ENCODE results near the gene ACAD10. TPM values are rescaled to one million over a fixed set of nuclear protein-coding genes. Genes with fewer than 3 reads are reported as not detected.
"Not testable (repeated sequence)": the region's sequence is repeated elsewhere in the genome, so short reads cannot be mapped to it uniquely, and the experiment has no call there.

ACAD10 gene
- total RNA-seq, 2 donors from 2014 or later, result 11.6 to 19.1 TPM

DNA sequence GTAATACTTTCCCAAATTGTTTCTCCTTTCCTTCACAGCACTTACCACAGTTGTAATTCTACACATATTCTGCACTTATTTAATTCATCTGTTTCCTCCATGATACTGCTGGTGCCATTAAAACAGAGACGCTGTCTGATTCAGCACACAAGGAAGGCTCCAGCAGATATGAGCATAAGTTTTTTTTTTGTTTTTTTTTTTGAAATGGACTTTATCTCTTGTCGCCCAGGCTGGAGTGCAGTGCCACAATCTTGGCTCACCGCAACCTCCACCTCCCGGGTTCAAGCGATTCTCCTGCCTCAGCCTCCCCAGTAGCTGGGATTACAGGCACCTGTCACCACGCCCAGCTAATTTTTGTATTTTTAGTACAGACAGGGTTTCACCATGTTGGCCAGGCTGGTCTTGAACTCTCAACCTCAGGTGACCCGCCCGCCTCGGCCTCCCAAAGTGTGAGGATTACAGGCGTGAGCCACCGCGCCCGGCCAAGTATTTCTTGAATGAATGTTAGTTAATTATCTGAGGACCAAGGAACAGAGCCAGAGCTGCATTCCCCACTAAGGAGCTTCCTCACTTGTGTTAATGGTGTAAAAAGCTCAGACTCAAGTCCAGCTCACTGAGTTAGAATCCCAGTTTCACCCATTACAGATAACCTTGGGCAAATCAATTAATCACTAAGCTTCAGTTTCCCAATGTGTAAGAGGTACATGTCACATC, 1.2 kb upstream of the ACAD10 start:
- intact Hi-C loops (cut with DNase I); DNase-seq (ENCODE audit: low spot score): not testable (repeated sequence)

DNA sequence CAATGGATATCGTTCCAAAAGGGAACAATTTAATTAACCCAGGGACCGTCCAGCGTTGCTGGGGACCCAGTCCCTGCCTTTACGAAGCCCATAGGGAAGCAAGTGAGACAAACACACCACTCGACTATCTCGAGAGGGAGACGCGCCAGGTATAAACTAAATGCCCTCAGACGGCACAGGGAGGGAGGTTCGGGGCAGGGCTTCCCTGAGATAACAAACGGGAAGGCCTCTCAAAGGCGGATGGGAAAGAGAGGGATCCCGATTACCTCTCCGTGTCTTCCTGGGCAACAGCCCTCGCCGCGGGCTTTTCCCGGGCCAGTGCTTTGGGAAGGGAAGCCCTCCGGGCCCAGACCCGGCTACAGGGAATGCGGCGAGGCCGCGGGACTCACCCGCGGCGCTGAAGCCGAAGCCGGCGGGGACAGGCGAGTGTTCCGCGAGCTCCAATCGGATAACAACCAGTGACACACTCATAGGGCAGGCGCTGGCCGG, 487 bp upstream of the ACAD10 start:
- DNase-seq (ENCODE audit: low spot score), result no peak
- intact Hi-C loops (cut with DNase I), result no loop called here

DNA sequence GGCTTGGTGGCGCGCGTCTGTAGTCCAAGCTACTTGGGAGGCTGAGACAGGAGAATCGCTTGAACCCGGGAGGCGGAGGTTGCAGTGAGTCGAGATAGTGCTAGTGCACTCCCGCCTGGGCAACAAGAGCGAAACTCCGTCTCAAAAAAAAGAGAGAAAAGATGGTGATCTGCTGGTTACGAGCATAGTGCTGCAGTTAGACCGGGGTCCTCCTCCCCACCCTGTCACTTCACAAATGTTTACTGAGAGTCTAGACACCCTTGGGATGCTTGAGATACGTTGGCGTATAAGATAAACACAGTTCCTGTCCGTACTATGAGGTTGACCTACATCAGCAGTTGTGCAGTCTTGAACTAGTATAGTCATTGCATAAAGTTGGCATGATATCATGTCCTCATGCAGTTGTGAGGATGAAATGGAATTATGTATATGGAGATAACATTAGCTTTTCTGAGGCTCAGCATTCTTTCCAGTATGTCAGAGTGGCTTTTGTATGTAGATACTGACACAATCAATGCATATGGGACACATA, 787 bp downstream of the ACAD10 start:
- intact Hi-C loops (cut with DNase I), result no loop called here
- no peak for DNase-seq (ENCODE audit: low spot score)

DNA sequence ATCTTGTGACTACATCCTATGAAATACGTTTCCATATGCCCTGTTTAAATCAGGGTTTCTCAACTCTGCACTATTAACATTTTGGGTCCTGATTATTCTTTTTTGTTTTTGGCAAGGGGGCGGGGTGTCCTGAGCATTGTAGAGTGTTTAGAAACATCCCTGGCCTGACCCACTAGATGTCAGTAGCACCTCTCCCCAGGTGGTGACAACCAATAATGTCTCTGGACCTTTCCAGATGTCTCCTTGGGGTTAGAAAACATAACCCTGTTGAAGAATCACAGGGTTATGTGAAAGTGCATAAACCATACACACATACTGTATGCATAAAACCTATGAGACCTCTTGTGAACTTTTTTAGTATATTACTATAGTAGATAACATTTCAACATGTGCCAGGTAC, 1.4 kb downstream of the ACAD10 start:
- intact Hi-C loops (cut with DNase I), result no loop called here
- no peak for DNase-seq (ENCODE audit: low spot score)

DNA sequence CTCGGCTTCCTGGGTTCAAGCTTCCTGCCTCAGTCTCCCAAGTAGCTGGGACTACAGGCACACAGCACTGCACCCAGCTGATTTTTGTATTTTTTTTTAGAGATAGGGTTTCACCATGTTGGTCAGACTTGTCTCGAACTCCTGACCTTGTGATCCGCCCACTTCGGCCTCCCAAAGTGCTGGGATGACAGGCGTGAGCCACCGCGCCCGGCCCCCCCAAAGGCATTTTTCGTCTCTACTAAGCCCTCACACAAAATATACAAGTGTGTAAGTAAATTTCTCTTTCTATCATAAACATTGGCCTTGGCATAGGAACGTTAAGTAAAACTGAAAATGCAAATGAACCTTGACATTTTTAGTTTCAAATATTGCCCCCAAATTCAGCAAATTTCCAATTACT, 2.1 kb downstream of the ACAD10 start:
- DNase-seq (ENCODE audit: low spot score), result no peak
- intact Hi-C loops (cut with DNase I), result no loop called here

DNA sequence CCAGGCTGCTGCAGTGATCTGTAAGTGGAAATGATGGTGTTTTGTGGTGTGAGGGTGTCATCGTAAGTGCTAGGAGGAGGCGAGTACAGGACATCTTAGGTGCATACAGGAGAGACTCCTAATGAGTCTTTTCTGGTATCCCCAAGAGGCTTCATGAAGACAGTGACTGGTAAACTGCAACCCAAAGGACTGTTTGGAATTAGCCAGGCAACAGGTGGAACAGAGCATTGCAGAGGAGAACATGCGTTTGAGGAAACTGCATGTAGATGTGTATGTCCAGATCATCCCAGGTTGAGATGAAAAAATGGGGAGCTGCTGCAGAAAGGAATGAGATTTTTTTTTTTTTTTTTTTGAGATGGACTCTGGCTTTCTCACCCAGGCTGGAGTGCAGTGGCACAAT, 5.4 kb downstream of the ACAD10 start:
- intact Hi-C loops (cut with DNase I), result no loop called here
- DNase-seq (ENCODE audit: low spot score), result no peak

DNA sequence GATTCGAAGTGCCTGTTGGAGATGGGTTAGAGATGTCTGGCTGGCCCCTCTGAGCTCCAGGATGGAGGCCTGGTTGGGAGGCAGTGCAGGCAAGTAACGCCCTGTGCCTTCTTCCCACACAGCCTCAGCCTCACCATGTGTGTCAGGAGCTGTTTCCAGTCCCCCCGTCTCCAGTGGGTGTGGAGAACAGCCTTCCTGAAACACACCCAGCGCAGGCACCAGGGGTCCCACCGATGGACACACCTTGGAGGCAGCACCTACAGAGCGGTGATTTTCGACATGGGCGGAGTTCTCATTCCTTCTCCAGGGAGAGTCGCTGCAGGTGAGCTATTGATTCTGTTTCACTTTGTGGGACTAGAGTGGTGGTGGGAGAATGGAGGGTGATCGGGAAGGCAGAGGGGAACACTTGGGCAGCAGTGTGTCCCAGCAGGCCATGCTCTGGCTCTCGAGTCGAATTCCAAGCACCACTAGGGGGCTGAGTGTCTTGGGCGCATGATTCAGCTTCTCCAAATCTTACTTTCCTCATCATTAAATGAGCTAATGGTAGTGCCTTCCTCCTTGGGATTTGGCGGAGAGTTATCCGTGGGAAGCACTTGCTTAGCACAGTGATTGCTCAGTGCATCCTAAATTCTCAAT, 6.8 kb downstream of the ACAD10 start:
- intact Hi-C loops (cut with DNase I), result no loop called here
- DNase-seq (ENCODE audit: low spot score), result no peak

DNA sequence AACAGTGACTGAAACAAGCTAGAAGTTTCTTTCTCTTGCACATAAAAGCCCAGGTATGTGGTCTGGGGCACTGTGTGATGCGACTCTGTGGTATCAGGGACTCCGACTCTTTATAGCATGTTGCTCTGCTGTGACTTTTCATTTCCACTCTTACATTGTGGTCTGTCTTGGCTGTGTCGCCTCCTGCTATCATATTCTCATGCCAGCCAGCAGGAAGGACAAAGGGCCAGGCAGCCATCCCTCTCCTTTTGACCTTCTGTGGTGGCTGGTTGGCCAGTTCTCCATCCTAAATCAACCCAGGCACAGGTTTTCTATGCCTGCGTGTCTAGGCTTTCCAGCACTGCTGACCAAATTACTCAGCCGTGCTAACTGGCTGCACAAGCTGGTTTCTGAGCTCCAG, 8.0 kb downstream of the ACAD10 start:
- no peak for DNase-seq (ENCODE audit: low spot score)
- intact Hi-C loops (cut with DNase I), result no loop called here

DNA sequence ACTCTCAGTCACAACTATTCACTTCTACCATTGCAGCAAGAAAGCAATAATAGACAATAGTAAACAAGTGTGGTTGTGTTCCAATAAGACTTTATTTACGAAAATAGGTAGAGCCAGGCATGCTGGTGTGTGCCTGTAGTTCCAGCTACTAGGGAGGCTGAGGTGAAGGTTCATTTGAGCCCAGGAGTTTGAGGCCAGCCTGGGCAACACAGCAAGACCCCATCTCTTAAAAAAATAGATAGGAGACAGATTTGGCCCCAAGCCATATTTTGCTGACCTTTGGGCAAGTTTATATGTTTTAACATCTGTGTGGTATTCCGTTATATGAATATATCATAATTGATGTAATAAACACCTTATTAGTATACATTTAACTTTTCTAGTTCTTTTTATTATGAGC, 14.1 kb downstream of the ACAD10 start:
- intact Hi-C loops (cut with DNase I), result no loop called here
- no peak for DNase-seq (ENCODE audit: low spot score)

DNA sequence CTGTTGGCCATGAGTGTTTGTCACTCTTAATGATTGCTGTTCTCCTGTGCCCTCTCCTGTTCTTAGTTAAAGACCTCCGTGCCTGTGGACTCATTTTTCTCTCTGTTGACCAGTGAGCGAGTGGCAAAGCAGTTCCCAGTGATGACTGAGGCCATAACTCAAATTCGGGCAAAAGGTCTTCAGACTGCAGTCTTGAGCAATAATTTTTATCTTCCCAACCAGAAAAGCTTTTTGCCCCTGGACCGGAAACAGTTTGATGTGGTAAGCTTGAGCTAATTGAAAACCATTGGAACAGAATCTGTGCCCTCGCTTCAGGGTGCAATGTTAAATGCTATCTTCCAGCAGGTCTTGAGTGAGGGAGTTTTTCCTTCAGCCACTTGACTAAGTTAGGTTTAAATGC, 19.8 kb downstream of the ACAD10 start:
- DNase-seq (ENCODE audit: low spot score), result no peak
- intact Hi-C loops (cut with DNase I), result no loop called here

DNA sequence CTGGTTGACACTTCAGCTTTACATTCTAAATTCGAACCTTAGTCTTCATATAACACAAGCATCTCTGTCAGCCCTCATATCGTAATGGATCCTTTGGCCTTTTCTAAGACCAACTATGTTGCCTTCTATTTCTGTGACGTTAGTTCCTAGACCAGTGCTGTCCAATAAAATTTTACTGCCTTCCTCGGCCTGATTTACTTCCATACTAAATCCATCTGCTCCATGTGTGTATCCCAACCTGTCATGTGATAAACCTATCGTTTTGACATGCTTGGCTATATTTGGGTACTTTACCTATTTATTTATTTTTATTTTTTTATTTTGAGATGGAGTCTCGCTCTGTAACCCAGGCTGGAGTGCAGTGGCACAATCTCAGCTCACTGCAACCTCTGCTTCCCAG, 20.3 kb downstream of the ACAD10 start:
- DNase-seq (ENCODE audit: low spot score), result no peak
- intact Hi-C loops (cut with DNase I), result no loop called here

DNA sequence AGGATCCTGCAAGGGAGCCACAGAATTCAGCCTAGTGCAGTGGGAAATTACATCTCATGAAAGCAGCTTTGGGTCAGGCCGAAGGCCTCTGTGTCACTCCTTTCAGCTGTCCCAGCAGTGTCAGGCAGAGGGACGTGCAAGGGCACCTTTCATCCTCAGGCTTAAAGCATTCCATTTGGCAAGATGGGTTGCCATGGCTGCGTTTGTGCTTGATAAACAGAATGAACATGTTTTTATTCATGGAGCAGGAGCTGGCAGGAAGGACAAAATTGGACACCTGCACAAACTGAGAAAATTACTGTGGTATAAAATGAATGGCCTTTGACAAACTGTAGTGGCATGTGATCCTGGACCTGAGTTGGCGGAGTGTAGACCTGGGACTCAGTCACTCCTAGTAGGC, 29.4 kb downstream of the ACAD10 start:
- no peak for DNase-seq (ENCODE audit: low spot score)
- intact Hi-C loops (cut with DNase I), result no loop called here

DNA sequence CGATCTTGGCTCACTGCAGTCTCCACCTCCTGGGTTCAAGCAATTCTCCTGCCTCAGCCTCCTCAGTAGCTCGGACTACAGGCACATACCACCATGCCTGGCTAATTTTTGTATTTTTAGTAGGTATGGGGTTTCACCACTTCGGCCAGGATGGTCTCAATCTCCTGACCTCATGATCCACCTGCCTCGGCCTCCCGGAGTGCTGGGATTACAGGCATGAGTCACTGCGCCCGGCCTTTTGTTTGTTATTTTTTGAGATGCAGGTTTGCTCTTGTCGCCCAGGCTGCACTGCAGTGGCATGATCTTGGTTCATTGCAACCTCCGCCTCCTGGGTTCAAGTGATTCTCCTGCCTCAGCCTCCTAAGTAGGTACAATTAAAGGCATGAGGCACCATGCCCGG, 33.5 kb downstream of the ACAD10 start:
- intact Hi-C loops (cut with DNase I); DNase-seq (ENCODE audit: low spot score): not testable (repeated sequence)

DNA sequence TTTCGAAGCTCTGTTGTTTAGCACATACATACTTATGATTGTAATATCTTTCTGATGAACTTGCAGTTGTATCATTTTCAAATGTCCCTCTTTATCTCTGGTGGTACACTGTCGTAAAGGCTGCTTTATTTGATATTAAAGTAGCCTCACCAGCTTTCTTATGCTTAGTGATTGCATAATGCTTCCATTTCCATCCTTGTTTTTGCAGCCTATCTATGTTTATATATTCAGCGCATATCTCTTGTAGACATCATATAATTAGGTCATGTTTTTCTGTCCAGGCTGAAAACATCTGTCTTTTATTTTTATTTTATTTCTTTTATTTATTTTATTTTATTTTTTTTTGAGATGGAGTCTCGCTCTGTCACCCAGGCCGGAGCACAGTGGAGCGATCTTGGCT, 34.6 kb downstream of the ACAD10 start:
- DNase-seq (ENCODE audit: low spot score), result no peak
- intact Hi-C loops (cut with DNase I), result no loop called here

DNA sequence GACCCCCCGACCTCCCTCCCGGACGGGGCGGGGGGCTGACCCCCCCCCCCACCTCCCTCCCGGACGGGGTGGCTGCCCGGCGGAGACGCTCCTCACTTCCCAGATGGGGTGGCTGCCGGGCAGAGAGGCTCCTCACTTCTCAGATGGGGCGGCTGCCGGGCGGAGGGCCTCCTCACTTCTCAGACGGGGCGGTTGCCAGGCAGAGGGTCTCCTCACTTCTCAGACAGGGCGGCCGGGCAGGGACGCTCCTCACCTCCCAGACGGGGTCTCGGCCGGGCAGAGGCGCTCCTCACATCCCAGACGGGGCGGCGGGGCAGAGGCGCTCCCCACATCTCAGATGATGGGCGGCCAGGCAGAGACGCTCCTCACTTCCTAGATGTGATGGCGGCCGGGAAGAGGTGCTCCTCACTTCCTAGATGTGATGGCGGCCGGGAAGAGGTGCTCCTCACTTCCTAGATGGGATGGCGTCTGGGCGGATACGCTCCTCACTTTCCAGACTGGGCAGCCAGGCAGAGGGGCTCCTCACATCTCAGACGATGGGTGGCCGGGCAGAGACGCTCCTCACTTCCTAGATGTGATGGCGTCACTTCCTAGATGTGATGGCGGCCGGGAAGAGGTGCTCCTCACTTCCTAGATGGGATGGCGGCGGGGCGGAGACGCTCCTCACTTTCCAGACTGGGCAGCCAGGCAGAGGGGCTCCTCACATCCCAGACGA, 38.0 kb downstream of the ACAD10 start:
- DNase-seq (ENCODE audit: low spot score); intact Hi-C loops (cut with DNase I): not testable (repeated sequence)

DNA sequence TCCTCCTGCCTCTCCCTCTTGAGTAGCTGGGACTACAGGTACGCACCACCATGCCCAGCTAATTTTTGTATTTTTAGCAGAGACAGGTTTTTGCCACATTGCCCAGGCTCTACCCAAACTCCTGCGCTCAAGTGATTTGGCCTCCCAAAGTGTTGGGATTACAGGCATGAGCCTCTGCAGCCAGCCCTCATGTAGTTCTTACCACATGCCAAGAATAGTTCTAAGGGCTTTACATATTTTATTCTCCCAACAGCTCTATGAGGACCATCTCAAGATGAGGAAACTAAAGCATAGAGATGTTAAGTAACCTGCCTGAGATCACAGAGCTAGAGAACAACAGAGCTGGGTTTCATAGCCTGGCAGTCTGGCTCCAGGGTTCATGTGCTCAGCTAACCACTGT, 42.9 kb downstream of the ACAD10 start:
- DNase-seq (ENCODE audit: low spot score), result no peak
- intact Hi-C loops (cut with DNase I), result no loop called here

DNA sequence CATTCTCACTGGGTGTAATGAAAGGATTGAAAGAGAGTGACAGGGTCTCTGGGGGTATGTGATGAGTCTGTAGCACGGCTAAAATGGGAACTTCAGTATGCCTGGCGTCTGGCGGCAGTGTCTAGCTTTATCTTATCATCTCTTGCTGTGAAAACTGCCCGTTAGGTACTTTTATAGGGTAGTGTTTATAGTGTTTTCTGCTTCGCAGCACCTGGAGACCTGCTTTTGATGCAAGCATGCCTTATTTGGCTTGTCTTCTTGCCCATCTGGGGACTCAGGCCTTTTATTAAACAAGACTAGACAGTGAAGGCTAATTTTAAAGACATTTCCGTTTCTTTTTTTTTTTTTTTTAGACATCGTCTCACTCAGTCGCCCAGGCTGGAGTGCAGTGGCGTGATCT, 44.6 kb downstream of the ACAD10 start:
- intact Hi-C loops (cut with DNase I), result no loop called here
- DNase-seq (ENCODE audit: low spot score), result no peak

DNA sequence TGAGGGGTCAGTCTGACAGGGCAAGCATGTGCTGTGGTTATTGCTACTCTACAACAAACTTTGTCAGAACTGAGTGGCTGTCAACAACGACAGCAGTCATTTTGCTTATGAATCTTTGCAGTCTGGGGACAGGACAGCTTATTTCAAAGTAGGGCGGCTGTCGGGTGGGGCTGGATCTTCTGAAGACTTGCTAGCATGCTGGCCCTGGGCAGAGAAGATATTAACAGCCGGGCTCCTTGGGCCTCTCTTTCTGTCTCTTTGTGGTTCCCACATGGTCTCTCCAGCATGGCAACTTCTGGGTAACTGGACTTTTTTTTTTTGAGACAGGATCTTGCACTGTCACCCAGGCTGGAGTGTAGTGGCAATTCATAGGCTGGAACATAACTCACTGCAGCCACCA, 46.9 kb downstream of the ACAD10 start:
- DNase-seq (ENCODE audit: low spot score), result no peak
- intact Hi-C loops (cut with DNase I), result no loop called here

DNA sequence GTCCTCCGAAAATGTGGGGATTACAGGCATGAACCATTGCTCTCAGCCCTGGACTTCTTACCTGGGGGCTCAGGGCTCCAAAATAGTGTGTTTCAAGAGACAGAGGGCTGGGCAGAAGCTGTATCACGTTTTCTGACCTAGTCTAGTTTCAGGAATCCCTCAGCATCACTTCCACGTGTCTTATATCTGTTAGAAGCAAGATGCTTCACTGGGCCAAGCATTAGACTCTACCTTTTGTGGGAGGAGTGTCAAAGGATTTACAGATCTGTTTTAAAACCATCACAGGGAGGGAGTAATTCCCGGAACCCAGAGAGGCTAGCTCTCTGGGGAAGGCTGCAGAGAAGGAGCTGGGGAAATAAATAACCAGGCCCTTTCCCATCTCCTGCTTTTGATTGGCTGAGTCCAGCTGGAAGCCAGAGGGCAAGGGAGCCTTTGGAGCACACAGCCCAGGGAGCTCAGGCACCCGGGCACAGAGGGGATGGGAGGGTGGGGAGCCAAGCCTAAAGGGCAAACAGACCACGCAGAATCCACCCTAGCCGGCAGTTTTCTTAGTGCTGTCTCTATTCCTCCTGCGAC, 47.6 kb downstream of the ACAD10 start:
- intact Hi-C loops (cut with DNase I), result no loop called here
- DNase-seq (ENCODE audit: low spot score), result no peak

DNA sequence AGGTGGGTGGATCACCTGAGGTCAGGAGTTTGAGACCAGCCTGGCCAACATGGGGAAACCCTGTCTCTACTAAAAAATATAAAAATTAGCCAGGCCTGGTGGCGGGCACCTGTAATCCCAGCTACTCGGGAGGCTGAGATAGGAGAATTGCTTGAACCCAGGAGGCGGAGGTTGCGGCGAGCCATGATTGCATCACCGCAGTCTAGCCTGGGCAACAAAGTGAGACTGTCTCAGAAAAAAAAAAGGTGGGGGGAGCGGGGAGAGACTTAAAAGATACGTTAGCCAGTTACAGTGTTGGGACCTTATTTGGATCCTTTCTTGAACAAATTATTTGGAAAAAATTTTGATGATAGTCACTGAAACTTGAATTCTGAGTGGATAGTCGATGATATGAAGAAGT, 53.7 kb downstream of the ACAD10 start:
- intact Hi-C loops (cut with DNase I); DNase-seq (ENCODE audit: low spot score): not testable (repeated sequence)

All from posterior vena cava (tissue), 2 donors.